DND-41 (cell line): ENCODE measurements around the gene CPLANE1.

Source experiments
- ATAC-seq: fragments of 200-7000 bp; cut with Tn5 transposase; 3 replicates; pipeline ENCODE4 v1.9.1; 2021; ENCODE audit warnings: low read depth; ENCODE audit not compliant: insufficient read depth
- DNase-seq: peaks from one replicate; pipeline ENCODE4 v3.0.0-alpha.2; 2020
- H2AFZ ChIP-seq: 2 replicates; pipeline ENCODE4 v1.6.0; 2012; ENCODE audit warnings: low read depth, low read length
- H3K27ac ChIP-seq: 2 replicates; pipeline ENCODE4 v1.5.1; 2012; ENCODE audit warnings: low read length, inconsistent platforms
- H3K27me3 ChIP-seq: fragments of 200-600 bp; sonication (generic); 2 replicates; pipeline ENCODE4 v1.6.0; 2012; ENCODE audit warnings: low read length, mild to moderate bottlenecking, inconsistent platforms; ENCODE audit not compliant: insufficient read depth, poor library complexity
- H3K36me3 ChIP-seq: 2 replicates; pipeline ENCODE4 v1.5.1; 2012; ENCODE audit warnings: low read length, inconsistent platforms; ENCODE audit not compliant: insufficient read depth
- H3K4me1 ChIP-seq: 2 replicates; pipeline ENCODE4 v1.5.1; 2012; ENCODE audit warnings: mild to moderate bottlenecking, low read length; ENCODE audit not compliant: insufficient read depth
- H3K4me2 ChIP-seq: 2 replicates; pipeline ENCODE4 v1.6.0; 2012; ENCODE audit warnings: mild to moderate bottlenecking, moderate library complexity, low read length, inconsistent platforms; ENCODE audit not compliant: insufficient read depth
- H3K4me3 ChIP-seq, 2 experiments: fragments of 200-600 bp in 1 of 2; shearing (Covaris generic) in 1 of 2; 2 replicates each; pipeline ENCODE4 v1.5.1; 2012 to 2016; ENCODE audit warnings: inconsistent platforms in 2 of 2, low read length in 2 of 2, mild to moderate bottlenecking in 2 of 2, low read depth in 1 of 2, moderate library complexity in 1 of 2
- H3K79me2 ChIP-seq: 2 replicates; pipeline ENCODE4 v1.6.0; 2012; ENCODE audit warnings: low read length, inconsistent platforms; ENCODE audit not compliant: insufficient read depth
- H3K9ac ChIP-seq: 2 replicates; pipeline ENCODE4 v1.6.0; 2012; ENCODE audit warnings: low read depth, mild to moderate bottlenecking, inconsistent platforms, low read length, moderate library complexity
- H3K9me3 ChIP-seq: 2 replicates; pipeline ENCODE4 v1.5.1; 2012; ENCODE audit warnings: low read length, moderate library complexity, mild to moderate bottlenecking, inconsistent platforms; ENCODE audit not compliant: insufficient read depth, severe bottlenecking
- H4K20me1 ChIP-seq: 2 replicates; pipeline ENCODE4 v1.6.0; 2012; ENCODE audit warnings: low read length; ENCODE audit not compliant: insufficient read depth
- EZH2 ChIP-seq: IDR thresholded peaks from 3 replicates; pipeline ENCODE4 v1.6.1; 2012; ENCODE audit warnings: borderline replicate concordance, low read depth, mild to moderate bottlenecking, moderate library complexity, low read length, inconsistent platforms; ENCODE audit not compliant: severe bottlenecking
- TF ChIP-seq, protein P1 (sequence below): IDR thresholded peaks from 2 replicates; pipeline ENCODE4 v1.5.1; 2012; ENCODE audit warnings: borderline replicate concordance, low read length, moderate library complexity, mild to moderate bottlenecking; ENCODE audit not compliant: poor library complexity, severe bottlenecking; ENCODE audit errors: extremely low read depth

Gene CPLANE1

DNA sequence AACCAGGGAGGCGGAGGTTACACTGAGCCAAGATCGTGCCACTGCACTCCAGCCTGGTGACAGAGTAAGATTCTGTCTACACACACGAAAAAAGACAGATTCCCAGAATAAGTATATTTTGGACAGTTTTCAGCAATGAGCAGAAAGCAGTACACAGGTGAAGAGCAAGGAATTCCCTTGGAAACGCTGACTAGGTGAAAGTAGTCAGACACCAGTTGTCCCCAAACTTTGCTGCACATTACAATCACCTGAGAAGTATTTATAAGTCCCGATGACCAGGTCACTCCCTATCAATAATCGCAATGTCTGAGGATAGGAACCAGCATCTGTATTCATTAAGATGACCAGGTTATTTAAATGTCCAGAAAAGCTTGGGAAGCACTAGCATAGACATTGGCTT lies 78.3 kb downstream of the CPLANE1 start:
- H3K79me2 ChIP-seq: no peaks in the 10 kb centered on the region
- no peak overlapping the region for H2AFZ ChIP-seq
- H3K9me3 ChIP-seq: no peaks in the 10 kb centered on the region
- no peak overlapping the region for H3K27ac ChIP-seq
- no peak overlapping the region for H3K9ac ChIP-seq
- H4K20me1 ChIP-seq: no peaks in the 10 kb centered on the region
- H3K27me3 ChIP-seq: no peaks in the 10 kb centered on the region
- H3K4me2 ChIP-seq: no peak overlapping the region
- no peaks in the 10 kb centered on the region for H3K4me1 ChIP-seq
- peaks cover 77% of the 10 kb centered on the region for H3K36me3 ChIP-seq
- TF ChIP-seq EZH2: no peak
- TF ChIP-seq, protein P1, sequence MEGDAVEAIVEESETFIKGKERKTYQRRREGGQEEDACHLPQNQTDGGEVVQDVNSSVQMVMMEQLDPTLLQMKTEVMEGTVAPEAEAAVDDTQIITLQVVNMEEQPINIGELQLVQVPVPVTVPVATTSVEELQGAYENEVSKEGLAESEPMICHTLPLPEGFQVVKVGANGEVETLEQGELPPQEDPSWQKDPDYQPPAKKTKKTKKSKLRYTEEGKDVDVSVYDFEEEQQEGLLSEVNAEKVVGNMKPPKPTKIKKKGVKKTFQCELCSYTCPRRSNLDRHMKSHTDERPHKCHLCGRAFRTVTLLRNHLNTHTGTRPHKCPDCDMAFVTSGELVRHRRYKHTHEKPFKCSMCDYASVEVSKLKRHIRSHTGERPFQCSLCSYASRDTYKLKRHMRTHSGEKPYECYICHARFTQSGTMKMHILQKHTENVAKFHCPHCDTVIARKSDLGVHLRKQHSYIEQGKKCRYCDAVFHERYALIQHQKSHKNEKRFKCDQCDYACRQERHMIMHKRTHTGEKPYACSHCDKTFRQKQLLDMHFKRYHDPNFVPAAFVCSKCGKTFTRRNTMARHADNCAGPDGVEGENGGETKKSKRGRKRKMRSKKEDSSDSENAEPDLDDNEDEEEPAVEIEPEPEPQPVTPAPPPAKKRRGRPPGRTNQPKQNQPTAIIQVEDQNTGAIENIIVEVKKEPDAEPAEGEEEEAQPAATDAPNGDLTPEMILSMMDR: no peak
- no peak for ATAC-seq
- no peak for DNase-seq
- no peak overlapping the region for H3K4me3 ChIP-seq

DNA sequence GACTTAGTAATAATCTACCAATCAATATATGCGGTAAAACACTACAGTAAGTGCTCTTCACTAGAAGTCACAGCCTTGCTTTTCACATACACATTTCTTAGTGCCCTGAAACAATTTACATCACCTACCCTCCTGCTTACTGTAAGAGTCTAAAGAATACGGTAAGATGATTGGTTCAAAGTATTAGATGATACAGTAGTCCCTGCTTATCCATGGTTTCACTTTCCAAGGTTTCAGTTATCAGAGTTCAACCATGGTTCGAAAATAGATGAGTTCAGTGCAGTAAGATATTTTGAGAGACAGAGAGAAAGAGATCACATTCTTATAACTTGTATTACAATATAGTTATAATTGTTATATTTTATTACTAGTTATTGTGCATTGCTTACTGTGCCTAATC lies 83.0 kb downstream of the CPLANE1 start:
- no peaks in the 10 kb centered on the region for H3K9me3 ChIP-seq
- no peak overlapping the region for H3K9ac ChIP-seq
- ATAC-seq (0 out of 3 replicates have a peak, but pooled peaks have one; percentile 24), DNase-seq (no peak)
- no peaks in the 10 kb centered on the region for H4K20me1 ChIP-seq
- H2AFZ ChIP-seq: no peak overlapping the region
- TF ChIP-seq, protein P1: no peak
- TF ChIP-seq EZH2: no peak
- H3K4me3 ChIP-seq: no peak overlapping the region
- no peak overlapping the region for H3K27ac ChIP-seq
- no peak overlapping the region for H3K4me2 ChIP-seq
- H3K79me2 ChIP-seq: no peaks in the 10 kb centered on the region
- H3K27me3 ChIP-seq: no peaks in the 10 kb centered on the region
- H3K4me1 ChIP-seq: no peaks in the 10 kb centered on the region
- H3K36me3 ChIP-seq: peaks cover 50% of the 10 kb centered on the region

DNA sequence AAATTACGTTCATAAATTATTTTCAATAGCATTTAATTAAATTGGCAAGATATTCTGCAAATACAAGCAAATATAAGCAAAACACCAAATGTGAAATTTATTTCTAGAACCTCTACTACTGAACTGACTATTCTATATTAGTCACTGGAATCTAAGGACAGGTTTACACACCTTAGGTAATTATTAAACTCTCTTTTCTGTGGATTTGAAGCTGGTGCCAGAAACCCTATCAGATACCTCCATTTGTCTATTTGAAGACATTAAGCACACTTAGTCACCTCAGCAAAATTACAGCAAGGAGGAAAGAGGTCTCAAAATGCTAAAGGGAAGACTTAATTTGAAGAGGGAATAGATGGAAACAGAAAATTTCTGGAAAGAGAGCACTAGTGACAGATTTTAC lies 83.4 kb downstream of the CPLANE1 start:
- H3K36me3 ChIP-seq: peaks cover 45% of the 10 kb centered on the region
- H3K79me2 ChIP-seq: no peaks in the 10 kb centered on the region
- no peak overlapping the region for H3K27ac ChIP-seq
- no peaks in the 10 kb centered on the region for H4K20me1 ChIP-seq
- H3K9me3 ChIP-seq: no peaks in the 10 kb centered on the region
- TF ChIP-seq EZH2: no peak
- TF ChIP-seq, protein P1: no peak
- H3K27me3 ChIP-seq: no peaks in the 10 kb centered on the region
- no peak overlapping the region for H3K9ac ChIP-seq
- H3K4me2 ChIP-seq: no peak overlapping the region
- H2AFZ ChIP-seq: no peak overlapping the region
- ATAC-seq: no peak
- no peaks in the 10 kb centered on the region for H3K4me1 ChIP-seq
- H3K4me3 ChIP-seq: no peak overlapping the region
- DNase-seq: no peak

DNA sequence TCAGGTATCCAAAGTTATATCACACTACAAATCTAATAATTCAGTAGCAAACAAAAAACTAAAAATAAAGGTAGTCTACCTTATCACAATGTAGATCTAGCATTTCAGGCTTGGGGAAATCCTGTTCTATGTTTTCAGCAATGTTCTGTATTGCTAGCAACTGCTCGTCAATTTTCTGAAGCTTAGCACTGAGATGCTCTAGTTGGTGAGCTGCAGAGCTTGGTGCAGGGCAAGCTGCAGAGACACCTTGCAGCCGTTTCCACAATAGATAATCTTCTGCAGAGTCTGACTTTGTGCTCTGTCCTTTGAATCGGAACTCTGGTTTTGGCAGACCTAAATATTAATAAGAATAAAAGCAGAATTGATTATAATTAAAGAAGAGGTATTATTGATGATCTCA lies 95.5 kb downstream of the CPLANE1 start:
- Histone ChIP-seq H3K4me2 (no peak overlapping the region), H2AFZ (no peak overlapping the region), H3K27me3 (no peaks in the 10 kb centered on the region), H3K4me3 (no peak overlapping the region), H3K36me3 (peaks cover 75% of the 10 kb centered on the region), H4K20me1 (no peaks in the 10 kb centered on the region), H3K9ac (no peak overlapping the region), H3K9me3 (no peaks in the 10 kb centered on the region), H3K27ac (no peak overlapping the region), H3K79me2 (no peaks in the 10 kb centered on the region), H3K4me1 (no peaks in the 10 kb centered on the region)
- no peak for TF ChIP-seq EZH2
- TF ChIP-seq, protein P1: no peak
- no peak for ATAC-seq
- no peak for DNase-seq
